ENCODE results near the gene GIGYF2.

DNA sequence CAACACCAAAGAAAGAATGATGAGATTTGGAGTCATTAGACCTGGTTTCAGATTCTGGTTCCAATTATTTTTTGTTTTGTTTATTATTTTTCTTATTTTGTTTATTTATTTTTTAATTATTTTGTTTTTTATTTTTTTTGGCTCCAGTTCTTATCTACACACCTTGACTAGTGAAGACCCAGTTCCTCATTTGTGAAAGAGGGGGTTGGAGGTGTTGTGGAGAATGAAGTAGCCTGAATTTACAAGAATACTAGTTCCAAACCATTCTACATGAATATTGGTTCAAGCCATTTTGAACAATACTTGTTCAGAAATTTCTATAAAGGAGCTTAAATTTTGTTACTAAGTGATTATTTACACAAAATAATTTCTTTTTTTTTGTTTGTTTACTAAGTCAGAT lies 86.1 kb downstream of the GIGYF2 start:
- TF ChIP-seq EP300 (IDR thresholded peaks at IDR 0.05; ENCODE audit: low read depth) (no peak), POLR2AphosphoS5 (IDR thresholded peaks at IDR 0.05) (no peak)

Data from transverse colon (tissue), 3 donors.